ENCODE measurements around the gene HRH4.

The HRH4 gene

DNA sequence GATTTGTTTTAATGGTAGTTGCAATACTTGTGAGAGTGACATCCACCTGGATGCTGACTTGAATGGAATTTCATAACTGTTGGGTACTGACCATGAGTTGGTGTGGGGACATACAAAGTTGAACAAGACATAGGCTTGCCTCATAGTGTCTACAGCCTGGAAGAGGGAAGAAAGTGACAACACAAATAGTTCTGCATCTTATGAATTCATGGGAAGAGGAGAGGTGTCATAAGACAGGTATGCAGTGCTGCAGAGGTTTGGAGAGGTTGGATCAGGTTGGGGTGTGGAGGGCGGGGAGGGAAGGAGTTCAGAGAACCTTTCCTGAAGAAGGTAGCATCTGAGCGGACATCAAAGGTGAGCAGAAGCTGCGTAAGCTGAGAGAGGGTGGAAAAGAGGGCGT is 44.0 kb downstream of the HRH4 start:
- DNase-seq (ENCODE audit: extremely low read depth in 1 of 2, low read depth in 1 of 2): no peak

DNA sequence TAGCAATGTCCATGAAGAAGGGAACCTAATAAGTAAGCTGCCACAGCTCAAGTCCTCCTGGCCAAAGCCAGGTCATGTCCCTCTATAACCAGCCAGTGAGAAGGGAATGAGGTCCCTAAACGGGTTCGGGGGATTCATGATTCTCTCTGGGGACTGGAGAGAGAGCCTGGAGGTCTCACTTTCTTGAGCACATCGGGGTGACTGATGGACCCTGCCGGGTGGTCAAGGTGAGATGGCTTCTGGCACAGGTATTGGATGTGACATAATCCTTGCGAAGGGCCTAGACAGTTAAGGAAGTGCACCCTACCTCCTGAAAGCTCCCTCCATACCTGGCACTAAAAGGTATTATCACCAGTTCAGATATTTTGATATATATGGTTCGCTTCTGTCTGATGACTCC is 45.7 kb downstream of the HRH4 start:
- DNase-seq (ENCODE audit: extremely low read depth in 1 of 2, low read depth in 1 of 2): no peak

DNA sequence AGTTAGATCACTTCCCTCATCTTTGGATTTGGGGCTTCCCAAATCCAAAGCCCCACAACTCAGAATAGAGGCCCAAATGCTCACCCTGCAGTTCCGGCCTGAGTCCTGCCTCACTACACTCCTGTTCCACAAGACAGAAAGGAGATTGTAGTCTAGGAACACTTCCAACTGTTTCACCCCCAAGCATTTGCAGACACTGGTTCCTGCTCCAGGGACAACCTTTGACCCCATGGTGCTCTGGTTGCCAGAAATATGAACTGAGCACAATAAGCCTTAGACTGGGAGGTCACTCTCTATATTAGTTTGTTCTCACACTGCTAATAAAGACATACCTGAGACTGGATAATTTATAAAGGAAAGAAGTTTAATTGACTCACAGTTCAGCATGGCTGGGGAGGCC is 49.0 kb downstream of the HRH4 start:
- no peak for DNase-seq (ENCODE audit: extremely low read depth in 1 of 2, low read depth in 1 of 2)

DNA sequence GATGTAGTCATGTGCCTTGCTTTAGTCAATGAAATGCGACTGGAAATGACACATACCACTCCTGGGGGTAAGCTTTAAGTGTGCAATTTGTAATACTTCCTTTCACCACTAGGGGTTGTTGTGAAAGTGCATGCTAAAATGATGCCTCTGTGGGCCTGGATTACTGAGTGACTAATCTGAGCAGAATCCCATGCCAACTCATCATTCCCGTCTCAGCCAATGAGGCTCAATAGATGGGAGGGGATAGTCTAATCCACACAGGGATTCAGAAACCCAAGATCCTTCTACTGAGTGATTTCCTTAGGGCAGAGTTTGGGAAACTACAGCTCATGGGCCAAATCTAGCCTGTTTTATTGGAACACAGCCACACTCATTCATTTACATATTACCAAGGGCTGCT is 54.0 kb downstream of the HRH4 start:
- no peak for DNase-seq (ENCODE audit: extremely low read depth in 1 of 2, low read depth in 1 of 2)

DNA sequence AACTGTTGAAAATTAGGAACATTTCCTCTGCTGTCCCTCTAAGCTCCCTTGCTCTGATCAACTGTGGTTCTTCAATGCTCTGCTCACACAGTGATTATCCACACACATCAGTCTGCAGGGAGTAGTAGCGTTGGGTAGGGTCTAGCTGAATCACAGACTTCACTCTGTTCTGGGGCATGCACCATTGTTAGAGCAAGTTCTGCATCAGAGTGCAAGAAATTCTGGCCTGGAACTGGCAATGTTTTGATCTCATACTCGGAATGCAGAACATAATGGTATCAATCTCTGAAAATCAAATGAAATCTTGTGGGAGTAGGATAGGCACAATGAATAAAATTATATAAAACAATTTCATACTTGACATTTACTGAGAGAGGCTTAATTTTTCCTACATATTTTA is 55.3 kb downstream of the HRH4 start:
- no peak for DNase-seq (ENCODE audit: extremely low read depth in 1 of 2, low read depth in 1 of 2)

DNA sequence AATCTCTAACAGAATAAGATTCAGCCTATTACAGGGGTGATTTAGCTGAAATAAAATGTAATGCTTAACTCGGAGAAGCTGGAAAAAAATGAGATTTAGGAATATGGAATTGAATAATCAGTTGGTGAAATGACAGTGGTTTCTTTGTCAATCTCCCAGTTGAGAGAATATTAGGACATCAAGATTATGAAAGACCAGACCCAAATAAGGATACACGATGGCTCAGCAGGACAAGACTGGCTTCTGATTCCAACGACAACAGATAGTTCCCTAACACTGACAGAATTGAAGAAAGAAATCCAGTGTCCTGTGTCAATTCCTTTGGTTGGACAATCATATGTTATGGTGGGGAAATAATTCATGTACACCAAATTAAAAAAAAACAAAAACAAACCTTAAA is 55.8 kb downstream of the HRH4 start:
- no peak for DNase-seq (ENCODE audit: extremely low read depth in 1 of 2, low read depth in 1 of 2)

DNA sequence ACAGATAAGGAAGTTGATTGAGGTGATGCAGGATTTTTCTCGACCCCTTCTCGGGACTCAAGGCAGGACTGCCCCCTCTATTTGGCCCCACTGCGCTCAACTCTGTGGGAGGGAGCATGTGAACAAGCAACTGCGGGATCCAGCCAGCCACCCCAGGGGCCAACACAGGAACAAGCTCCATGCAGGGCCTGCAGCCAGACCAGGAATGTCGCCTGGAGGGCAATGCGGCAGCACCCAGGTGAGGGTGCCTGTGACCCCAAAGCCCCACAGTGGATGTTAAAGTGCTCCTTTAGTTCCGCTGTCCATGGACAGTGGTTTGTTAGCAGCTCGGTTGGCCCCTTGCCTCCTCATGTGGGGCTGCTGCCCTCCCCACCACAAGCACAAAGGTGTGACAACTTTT is 57.1 kb downstream of the HRH4 start:
- DNase-seq (ENCODE audit: extremely low read depth in 1 of 2, low read depth in 1 of 2): no peak

DNA sequence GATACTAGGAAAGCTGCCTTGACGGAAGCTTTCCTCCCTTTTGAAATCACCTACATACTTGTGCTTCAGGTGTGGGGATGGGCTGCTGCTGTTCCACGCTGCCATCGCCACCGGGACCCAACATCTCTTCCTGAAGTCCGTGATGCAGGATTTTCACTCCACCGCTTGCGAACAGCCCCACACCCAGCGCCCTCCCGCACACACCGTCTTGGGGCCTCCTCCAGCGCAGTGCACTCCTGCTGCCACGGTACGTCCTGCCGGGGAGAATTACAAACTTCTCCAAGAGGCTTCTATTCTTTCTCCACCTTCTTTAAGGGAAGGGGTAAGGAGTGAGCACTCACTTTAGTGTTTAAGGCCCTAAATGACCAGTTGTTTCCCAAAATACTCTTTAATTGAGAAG is 58.2 kb downstream of the HRH4 start:
- no peak for DNase-seq (ENCODE audit: extremely low read depth in 1 of 2, low read depth in 1 of 2)
